HG03565 (cell line): Measurements from ENCODE around the gene LRRC59.

Source experiments
- ATAC-seq: cut with Tn5 transposase; IDR thresholded peaks from one replicate; pipeline ENCODE4 v1.9.1; 2021; ENCODE audit warnings: mild to moderate bottlenecking, moderate library complexity; ENCODE audit not compliant: unreplicated experiment

The LRRC59 gene

GRCh38 chr17:50388728-50389127 is 8.6 kb downstream of the LRRC59 start:
- ATAC-seq, result no peak

DNA sequence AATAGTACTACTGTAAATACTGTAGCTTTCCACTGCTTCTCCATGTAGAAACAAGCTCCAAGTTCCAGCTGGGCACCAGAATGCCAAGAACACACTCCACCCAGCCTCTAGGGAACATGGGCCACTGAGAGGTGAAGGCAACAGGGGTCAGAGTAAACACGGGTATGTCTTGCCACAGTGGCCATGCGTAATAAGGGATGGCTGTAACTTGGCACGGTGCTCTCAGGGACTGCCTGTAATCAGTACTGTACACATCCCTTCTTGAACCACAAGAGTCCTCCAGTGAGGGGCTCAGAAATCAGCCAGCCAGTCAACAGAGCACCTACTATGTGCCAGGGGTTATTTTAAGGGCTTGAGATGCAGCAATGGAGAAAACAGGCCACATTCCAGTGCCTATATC is 10.8 kb downstream of the LRRC59 start:
- no peak for ATAC-seq

DNA sequence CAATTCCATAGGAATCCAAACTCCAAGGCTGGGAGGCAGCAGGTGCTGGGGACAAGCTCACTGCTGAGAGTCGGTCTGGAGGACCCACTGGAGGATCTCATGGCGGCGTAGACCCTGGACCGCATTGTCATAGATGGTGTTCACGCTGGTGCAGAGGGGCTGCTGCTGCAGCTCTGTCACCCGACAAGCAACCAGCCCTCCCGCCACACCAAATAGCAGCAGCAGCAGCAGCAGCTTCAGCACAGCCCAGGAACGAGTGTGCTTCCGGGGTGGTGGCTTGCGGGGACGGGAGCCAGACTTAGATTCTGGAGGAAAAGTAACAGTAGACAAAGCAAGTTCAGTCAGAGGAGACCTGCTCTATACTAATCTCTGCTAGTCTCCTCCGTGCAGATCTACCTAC is 14.4 kb downstream of the LRRC59 start:
- no peak for ATAC-seq

DNA sequence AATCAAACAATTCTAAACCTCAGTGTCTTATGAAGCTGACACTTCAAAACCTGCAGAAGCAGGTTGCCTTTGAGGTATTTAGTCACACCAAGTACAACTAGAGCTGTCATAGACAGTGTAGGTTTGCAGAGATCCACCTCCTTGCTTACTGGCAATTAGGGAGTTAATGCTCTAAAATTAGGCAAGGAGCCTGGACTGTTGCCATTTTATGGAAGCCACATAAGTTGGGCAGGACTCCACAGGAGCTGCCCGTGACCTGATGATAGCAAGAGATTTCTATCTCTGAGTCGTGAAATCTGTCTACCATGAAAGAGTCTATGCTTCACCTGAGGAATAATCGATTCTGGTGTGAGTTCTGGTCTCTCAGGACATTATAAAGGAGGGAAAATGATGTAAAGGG is 15.4 kb downstream of the LRRC59 start:
- no peak for ATAC-seq

GRCh38 chr17:50381260-50381815 is 16.0 kb downstream of the LRRC59 start:
- ATAC-seq, result no peak

DNA sequence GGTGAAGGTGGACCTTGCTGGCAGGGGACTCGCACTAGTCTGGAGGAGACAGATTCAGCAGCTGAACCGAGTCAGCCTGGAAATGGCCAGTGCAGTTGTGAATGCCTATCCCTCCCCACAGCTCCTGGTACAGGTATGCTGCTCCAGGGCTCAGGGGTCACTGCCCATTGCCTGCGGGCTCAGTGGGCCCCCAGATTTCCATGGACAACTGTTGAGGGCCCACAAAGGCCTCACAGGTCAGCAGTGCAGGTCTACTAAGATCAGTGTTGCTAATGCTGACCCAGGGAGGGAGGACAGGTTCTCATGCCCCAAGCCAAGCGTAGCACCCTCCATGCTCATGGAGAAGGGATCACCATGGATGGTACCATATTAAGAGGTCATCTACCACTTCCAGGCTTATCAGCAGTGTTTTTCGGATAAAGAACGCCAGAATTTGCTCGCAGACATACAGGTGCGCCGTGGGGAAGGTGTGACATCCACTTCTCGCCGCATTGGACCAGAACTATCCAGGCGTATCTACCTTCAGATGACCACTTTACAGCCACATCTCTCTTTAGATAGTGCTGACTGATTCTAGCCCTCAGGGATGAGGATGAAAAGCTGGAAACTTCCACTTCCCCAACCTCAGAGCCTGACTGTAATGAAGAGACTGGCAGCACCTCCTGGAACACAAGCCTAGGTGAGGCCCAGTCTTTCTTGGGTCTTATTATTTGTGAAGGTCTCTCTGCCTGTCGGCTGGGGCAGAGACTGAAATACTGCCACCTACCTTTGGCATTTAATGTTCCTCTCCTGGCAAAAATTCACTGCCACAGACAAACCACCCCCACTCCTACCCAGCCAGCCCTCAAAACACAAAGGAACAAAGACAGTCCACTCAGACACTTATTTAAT is 16.7 kb downstream of the LRRC59 start:
- no peak for ATAC-seq

DNA sequence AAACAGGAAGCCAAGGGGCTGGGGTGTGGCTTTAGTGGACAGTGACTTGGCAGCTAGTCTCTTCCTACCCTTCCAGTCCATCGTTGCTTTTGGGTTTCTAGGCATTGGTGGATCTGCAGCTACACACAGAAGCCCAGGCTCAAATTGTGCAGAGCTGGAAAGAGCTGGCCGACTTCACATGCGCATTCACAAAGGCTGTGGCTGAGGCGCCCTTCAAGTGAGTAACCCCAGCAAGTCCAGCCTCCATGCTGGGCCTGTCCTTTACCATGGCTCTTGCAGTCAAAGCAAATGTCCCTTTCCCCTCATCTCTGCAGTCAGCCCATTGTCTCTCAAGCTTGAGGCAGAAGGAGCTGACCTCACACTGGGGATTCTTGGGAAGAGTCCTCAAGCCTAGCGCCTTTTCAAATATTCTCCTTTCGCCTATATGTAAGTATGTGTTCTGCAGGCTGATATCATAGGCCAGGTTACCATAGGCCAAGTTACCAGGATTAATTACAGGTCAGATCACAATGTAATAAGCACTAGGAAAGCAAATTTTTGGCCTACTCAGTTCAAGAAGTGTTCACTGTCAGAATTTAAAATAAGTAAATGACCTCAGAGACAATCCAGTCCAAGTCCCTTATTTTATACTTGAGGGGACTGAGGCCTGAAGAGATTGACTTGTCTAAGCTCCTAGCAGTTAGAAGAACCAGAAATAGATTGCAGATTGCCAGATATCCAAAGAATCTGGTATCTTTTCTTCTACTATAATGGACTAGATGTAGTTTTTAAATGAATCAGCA is 17.8 kb downstream of the LRRC59 start:
- ATAC-seq, result no peak

DNA sequence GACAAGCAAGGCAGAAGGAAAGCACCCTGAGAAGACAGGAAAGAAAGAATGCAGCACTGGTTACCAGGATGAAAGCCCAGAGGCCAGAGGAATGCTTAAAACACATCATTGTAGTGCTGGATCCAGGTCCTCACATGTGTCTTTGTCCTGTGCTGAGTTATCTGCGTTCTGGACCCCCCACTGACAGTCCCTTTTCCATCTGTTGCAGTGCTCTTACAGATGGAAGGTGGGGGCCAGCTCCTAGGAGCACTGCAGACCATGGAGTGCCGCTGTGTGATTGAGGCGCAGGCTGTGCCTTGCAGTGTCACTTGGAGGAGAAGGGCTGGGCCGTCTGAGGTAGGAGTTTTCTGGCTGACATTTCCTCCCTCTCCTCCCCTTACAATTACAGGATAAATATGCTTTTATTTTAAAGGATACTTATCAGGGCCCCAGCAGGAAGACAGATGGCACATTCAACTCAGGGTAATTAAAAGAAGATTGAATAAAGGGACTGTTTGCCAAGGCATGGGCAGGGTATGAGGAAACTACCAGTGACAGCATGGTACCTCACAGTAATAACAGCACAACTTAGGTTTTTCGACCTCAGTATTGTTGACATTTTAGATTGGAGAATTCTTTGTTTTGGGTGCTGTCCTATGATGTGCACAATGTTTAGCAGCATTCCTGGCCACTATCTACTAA is 21.3 kb downstream of the LRRC59 start:
- no peak for ATAC-seq

DNA sequence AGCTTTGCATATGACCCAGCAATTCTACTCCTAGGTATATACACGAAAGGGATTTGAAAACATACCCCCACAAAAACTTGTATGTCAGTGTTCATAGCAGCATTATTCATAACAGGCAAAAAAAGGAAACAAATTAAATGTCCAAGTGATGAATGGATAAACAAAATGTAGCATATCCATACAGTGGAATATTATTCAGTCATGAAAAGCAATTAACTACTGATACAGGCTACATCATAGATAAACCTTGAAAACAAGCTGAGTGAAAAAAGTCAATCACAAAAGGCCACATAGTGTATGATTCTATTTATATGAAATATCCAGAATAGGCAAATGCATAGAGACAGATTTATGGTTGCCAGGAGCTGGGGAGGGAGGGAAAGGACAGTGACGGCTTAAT is 23.6 kb downstream of the LRRC59 start:
- no peak for ATAC-seq

- ATAC-seq, result peak; percentile 78
These were observed 24.4 kb downstream of the LRRC59 start, which contains the start of the genes EME1 and MRPL27 for GRCh38 chr17:50372758-50373556. TSS of gene EME1 (plus strand) at chr17:50373229. CDS start at chr17:50375209, 1,980 bp downstream. TSS of gene MRPL27 (minus strand) at chr17:50373184. CDS start at chr17:50373170, 14 bp downstream.

- ATAC-seq, result no peak
These were observed 25.0 kb downstream of the LRRC59 start for GRCh38 chr17:50372222-50372757.

DNA sequence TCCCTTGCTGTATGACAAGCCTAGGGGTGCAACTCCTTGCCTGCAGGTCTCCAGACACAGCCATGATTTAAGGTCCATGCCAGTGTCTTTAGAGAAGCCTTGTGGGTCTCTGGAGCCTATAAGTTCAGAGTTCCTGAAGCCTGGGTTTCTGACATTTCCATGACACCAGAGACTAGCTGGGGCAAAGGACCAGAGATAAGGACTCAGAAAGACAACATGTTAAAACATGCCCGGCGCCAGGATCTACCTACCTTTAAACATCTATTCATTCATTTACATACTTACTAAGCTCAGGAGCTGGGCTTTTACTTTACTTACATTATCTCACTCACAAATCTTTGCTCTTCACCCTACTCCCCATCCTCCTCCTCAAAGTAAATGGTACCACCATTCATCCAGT is 25.8 kb downstream of the LRRC59 start:
- ATAC-seq, result no peak

- no peak for ATAC-seq
These were observed 27.3 kb downstream of the LRRC59 start for GRCh38 chr17:50370052-50370451.

DNA sequence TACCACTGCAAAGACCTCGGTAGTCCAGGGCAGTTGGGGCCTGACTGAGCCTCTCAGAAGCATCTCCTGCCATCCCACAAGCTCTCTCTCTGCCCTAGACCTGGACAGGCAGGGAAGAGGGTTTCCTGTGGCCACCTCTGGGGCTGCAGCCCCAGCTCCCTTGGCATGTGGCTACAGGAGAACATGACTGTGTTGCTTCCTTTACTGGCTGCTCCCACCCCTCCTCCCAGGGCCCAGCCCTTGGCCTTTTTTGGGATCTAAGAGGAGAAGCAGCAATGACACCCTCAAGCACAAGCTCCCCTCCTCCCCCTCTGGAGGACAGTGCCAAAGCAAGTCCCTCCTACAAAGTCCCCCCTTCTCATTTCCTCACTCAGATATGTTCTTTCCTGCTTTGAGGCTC is 29.9 kb downstream of the LRRC59 start:
- no peak for ATAC-seq

DNA sequence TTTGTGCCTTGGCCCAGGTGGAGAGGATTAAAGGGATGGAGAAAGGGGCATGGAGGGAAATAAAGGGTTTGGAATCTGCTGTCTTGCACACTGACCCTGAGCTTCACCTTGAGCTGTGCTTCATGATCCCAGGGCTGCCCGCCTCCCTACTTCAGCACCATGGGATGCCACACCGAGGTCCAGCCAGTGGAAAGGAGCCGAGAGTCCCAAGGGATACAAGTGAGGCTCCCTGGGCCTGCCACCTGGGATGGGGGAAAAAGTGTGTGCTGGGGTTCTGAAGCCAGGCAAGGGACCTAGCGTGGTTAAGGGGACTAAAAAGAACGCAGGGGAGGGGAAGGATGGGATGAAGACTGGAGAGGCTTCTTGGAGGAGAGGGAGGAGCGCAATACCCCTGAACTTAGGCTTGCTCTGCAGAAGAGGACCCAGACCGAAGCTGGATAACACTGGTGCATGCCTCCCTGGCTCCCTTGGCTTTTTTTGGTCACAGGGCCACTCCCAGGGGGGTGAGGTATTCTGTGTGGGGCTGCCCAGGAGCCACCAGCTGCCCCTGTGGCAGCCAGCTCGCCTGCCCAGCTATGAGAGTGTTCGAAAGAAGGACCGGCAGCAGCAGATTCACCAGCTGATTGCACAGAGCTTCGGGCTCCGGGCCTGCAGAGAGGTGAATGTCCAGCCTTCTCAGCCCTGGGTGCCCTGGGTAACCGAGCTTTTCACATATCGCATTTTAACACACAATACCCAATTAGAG is 31.5 kb downstream of the LRRC59 start:
- no peak for ATAC-seq

DNA sequence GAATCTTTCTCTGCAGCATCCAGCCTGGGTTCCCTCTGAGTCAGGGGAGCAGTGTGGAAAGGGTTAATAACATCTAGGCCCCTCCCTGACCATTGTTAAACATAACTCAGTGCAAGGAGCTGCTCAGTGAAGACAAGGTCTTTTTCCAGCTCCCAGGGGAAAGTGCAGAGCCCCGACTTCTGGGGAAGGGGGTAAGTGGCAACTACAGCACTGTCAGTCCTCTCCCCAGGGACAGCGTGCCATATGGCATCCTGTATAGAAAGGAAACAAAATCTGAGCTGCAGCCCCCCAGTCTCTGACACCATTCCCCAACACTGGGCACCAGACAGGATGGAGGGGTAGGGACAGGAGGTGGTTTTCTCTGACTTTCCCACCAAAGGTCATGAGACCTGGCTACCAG is 32.2 kb downstream of the LRRC59 start:
- ATAC-seq, result no peak

- no peak for ATAC-seq
These were observed 32.6 kb downstream of the LRRC59 start for GRCh38 chr17:50364715-50365114.

GRCh38 chr17:50364061-50364458 is 33.3 kb downstream of the LRRC59 start:
- no peak for ATAC-seq
